Heart left ventricle (tissue), 16 donors: ENCODE data around the gene ZNF383. TPM values are rescaled to one million over a fixed set of nuclear protein-coding genes. Genes with fewer than 3 reads are reported as not detected.

Experiments
- ATAC-seq, 4 donors: fragments of 200-7000 bp; cut with Tn5 transposase; one replicate each; pipeline ENCODE4 v1.9.1; 2020 to 2022; ENCODE audit warnings: moderate library complexity in 4 of 4, mild to moderate bottlenecking in 3 of 4, moderate number of reproducible peaks in 1 of 4
- DNase-seq, 5 donors: peaks; one replicate each; pipeline ENCODE4 v3.0.0-alpha.2; 2020
- H3K27ac ChIP-seq, 12 donors: fragments of 200-600 bp; sonication (generic) in 4 of 12; one replicate each; pipeline versions ENCODE4 v1.5.0 to v1.8.0; 2016 to 2022; ENCODE audit warnings: mild to moderate bottlenecking in 2 of 12
- H3K27me3 ChIP-seq, 9 donors: fragments of 200-600 bp; sonication (generic) in 2 of 9; one replicate each; pipeline versions ENCODE4 v1.5.1 to v1.8.0; 2016 to 2022; ENCODE audit warnings: mild to moderate bottlenecking in 3 of 9
- H3K36me3 ChIP-seq, 9 donors: fragments of 200-600 bp; sonication (generic) in 2 of 9; one replicate each; pipeline versions ENCODE4 v1.5.0 to v1.8.0; 2018 to 2022; ENCODE audit warnings: mild to moderate bottlenecking in 2 of 9
- H3K4me1 ChIP-seq, 12 donors: fragments of 200-600 bp; sonication (generic) in 4 of 12; one replicate each; pipeline versions ENCODE4 v1.5.0 to v1.8.0; 2016 to 2022; ENCODE audit warnings: mild to moderate bottlenecking in 3 of 12
- H3K4me3 ChIP-seq, 12 donors: fragments of 200-600 bp; sonication (generic) in 4 of 12; one replicate each; pipeline versions ENCODE4 v1.5.0 to v1.8.0; 2017 to 2022; ENCODE audit warnings: mild to moderate bottlenecking in 9 of 12, moderate library complexity in 4 of 12
- H3K9me3 ChIP-seq, 12 donors: fragments of 200-600 bp; sonication (generic) in 4 of 12; one replicate each; pipeline versions ENCODE4 v1.5.0 to v1.8.0; 2016 to 2022; ENCODE audit warnings: mild to moderate bottlenecking in 1 of 12
- POLR2A ChIP-seq, 2 donors: fragments of 450-650 bp; IDR thresholded peaks; one replicate each; pipeline ENCODE4 v1.6.1; 2017; ENCODE audit warnings: antibody characterized with exemption in 2 of 2, mild to moderate bottlenecking in 2 of 2, moderate library complexity in 2 of 2
- WGBS, 4 donors: extraction: QIAGEN DNeasy Blood & Tissue Kit in 2 of 4; methylation state at CpG; one replicate each; pipeline versions ENCODE4 v1.1.5 to v1.1.7; 2013 to 2018; 5-methylcytosine and 5-hydroxymethylcytosine counted together
- intact Hi-C, 10 donors: fragments of 100-400 bp; cut with DNase I; formaldehyde crosslinking; loops; one replicate each; pipeline versions ENCODE4 v1.11.1 to v1.14.2; 2022
- polyA plus RNA-seq, 2 donors: library from polyadenylated mRNA; stranded (reverse); fragments of 200-250 nt; gene quantifications; one replicate each; pipeline ENCODE4 v1.2.3, GENCODE V29; 2013
- total RNA-seq, 9 donors: library from RNA; depleted of rRNA in 2 of 9; stranded (reverse); fragments of >200 nt in 2 of 9; fragmentation: NEBNext Ultra II Directional in 3 of 9; extraction: Animal tissue kit (Norgen Biotek cat#: 25700) in 3 of 9; gene quantifications; one replicate each; pipeline versions ENCODE4 v1.1.0 to v1.2.4, GENCODE V29; 2016 to 2023
- TF ChIP-seq, protein P1 (sequence below), 12 donors: fragments of 200-600 bp; sonication (generic) in 4 of 12; IDR thresholded peaks; one replicate each; pipeline versions ENCODE4 v1.5.0 to v1.8.0; 2018 to 2022; ENCODE audit warnings: antibody characterized with exemption in 12 of 12, mild to moderate bottlenecking in 5 of 12
- donor health status: ischemic (EF 13 %, LVEDD 7.1; RV severe dilation, severe dysfunction).
- donor health status: healthy with polysubstance abuse.
- donor health status: DM: no; HTN: yes; CAD: no.
- donor health status: DM: no; HTN: no; CAD: no.
- donor health status: ischemic (EF 25% LVEDD 6.9; RV normal size, moderate dysfunction).
- donor health status: ischemic (EF 25% LVEDD 5.7; RV mildly dilated, moderate dysfunction).
- donor health status: healthy.
- donor health status: DM: yes; HTN: yes; CAD: no.
- donor health status: ischemic (EF 35%, LVEDD 5.7; RV mildly dilated, moderate dysfunction).
- donor health status: nonischemic (EF 11% LVEDD 7.7; RV severe dilation, severe dysfunction).
- donor health status: DM: yes; HTN: yes; CAD: no.
- donor health status: PGD.
- donor health status: ischemic (EF 29% LVEDD 5.4; RV normal size, mild dysfunction).
- donor health status: nonischemic (EF 23%, LVEDD 6.1; RV moderate dilation, normal function).

ZNF383 gene
- total and polyA plus RNA-seq, 11 donors: 4.2 to 13.8 (median 8.6) TPM

DNA sequence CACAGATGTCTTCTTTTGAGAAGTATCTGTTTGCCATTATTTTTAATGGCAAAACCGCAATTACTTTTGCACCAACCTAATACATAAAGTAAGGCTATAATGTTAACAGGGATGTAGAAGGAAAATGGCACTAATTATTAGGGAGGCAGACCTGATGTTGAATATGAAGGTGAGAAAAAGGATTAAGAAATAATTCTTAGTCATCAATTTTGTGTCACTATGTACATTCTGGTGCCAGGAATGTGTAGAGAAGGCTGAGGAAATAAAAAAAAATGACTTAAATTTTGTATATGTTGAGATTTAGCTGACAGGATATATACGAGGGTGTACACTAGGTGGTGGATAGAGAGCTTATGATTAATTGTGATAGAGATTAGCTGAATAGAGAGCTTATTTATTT, 20.2 kb upstream of the ZNF383 start:
- H3K36me3 ChIP-seq: peaks cover 4 to 98% (median 58%) of the 10 kb centered on the region in 9 donors
- TF ChIP-seq, protein P1, sequence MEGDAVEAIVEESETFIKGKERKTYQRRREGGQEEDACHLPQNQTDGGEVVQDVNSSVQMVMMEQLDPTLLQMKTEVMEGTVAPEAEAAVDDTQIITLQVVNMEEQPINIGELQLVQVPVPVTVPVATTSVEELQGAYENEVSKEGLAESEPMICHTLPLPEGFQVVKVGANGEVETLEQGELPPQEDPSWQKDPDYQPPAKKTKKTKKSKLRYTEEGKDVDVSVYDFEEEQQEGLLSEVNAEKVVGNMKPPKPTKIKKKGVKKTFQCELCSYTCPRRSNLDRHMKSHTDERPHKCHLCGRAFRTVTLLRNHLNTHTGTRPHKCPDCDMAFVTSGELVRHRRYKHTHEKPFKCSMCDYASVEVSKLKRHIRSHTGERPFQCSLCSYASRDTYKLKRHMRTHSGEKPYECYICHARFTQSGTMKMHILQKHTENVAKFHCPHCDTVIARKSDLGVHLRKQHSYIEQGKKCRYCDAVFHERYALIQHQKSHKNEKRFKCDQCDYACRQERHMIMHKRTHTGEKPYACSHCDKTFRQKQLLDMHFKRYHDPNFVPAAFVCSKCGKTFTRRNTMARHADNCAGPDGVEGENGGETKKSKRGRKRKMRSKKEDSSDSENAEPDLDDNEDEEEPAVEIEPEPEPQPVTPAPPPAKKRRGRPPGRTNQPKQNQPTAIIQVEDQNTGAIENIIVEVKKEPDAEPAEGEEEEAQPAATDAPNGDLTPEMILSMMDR (IDR thresholded peaks at IDR 0.05): no peak
- no peak for TF ChIP-seq POLR2A (IDR thresholded peaks at IDR 0.05)
- ATAC-seq (no peak), DNase-seq (no peak)
- 91 to 96% (median 92%) methylated on average over 2 of the region's 2 CpGs for WGBS, 4 donors
- peaks cover 0 to 66% (median 20%) of the 10 kb centered on the region in 12 donors for H3K9me3 ChIP-seq
- H3K27me3 ChIP-seq: no peaks in the 10 kb centered on the region
- intact Hi-C loops: no loop called here
- no peaks in the 10 kb centered on the region for H3K4me1 ChIP-seq
- no peak overlapping the region for H3K27ac ChIP-seq
- no peak overlapping the region for H3K4me3 ChIP-seq

- 0 to 1% (median 0%) methylated on average over 7 of the region's 7 CpGs for WGBS, 4 donors
Measured at GRCh38 chr19:37217480-37217774, 587 bp upstream of the ZNF383 start.

DNA sequence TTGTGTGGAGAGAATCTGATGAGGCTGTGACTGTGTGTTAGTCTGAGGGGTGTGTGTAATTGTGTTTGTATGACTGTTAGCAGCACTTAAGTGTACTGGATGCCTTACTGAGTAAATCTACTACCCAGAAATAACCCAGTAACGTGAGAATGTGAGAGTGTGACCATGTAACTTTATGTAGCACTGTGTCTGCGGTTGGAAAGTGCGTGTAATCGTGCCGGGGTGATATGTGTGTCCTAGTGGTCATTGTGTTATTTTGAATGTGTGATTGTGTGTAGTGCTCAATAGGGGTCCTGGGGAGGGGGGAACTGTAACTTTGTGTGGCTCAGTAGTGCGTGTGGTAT, 550 bp downstream of the ZNF383 start:
- TF ChIP-seq POLR2A (IDR thresholded peaks at IDR 0.05): no peak
- TF ChIP-seq, protein P1 (IDR thresholded peaks at IDR 0.05): no peak
- Histone ChIP-seq H3K27ac (peak overlapping the region; percentile 89 to 98 (median 94)), H3K27me3 (no peaks in the 10 kb centered on the region), H3K9me3 (peaks cover 0 to 17% (median 0%) of the 10 kb centered on the region in 12 donors), H3K36me3 (peaks cover 0 to 33% (median 23%) of the 10 kb centered on the region in 9 donors), H3K4me1 (peaks cover 0 to 26% (median 9%) of the 10 kb centered on the region in 12 donors), H3K4me3 (peak overlapping the region; percentile 65 to 89 (median 78))
- 13 to 22% (median 16%) methylated on average over 6 of the region's 6 CpGs for WGBS, 4 donors
- DNase-seq (no peak), ATAC-seq (peak; percentile 5 to 49 (median 20))
- intact Hi-C loops: loop anchor here in 7 of 10 donors (2.0 to 10.0 kb wide), 11 partner anchors 46 to 364 kb away; partner anchors contain the start of genes ZNF585A (in 4 of the 7), ZNF569 (in 2 of the 7), ZNF570 (in 2 of the 7) and ZNF345 (in 1 of the 7)

More at GRCh38 chr19:37217480-37217774, 587 bp upstream of the ZNF383 start:
- Histone ChIP-seq H3K27ac (peak overlapping the region; percentile 89 to 98 (median 94)), H3K36me3 (peaks cover 0 to 25% (median 19%) of the 10 kb centered on the region in 9 donors), H3K9me3 (peaks cover 0 to 6% (median 0%) of the 10 kb centered on the region in 12 donors), H3K4me1 (peaks cover 0 to 26% (median 9%) of the 10 kb centered on the region in 12 donors), H3K27me3 (no peaks in the 10 kb centered on the region), H3K4me3 (peak overlapping the region; percentile 65 to 89 (median 78))
- DNase-seq (no peak), ATAC-seq (no peak)
- intact Hi-C loops: loop anchor here in 7 of 10 donors (5.0 to 10.0 kb wide), 10 partner anchors 45 to 363 kb away; partner anchors contain the start of genes ZNF569 (in 2 of the 7), ZNF570 (in 2 of the 7), ZNF585A (in 2 of the 7) and ZNF345 (in 1 of the 7)
- no peak for TF ChIP-seq POLR2A (IDR thresholded peaks at IDR 0.05)
- TF ChIP-seq, protein P1 (IDR thresholded peaks at IDR 0.05): no peak

DNA sequence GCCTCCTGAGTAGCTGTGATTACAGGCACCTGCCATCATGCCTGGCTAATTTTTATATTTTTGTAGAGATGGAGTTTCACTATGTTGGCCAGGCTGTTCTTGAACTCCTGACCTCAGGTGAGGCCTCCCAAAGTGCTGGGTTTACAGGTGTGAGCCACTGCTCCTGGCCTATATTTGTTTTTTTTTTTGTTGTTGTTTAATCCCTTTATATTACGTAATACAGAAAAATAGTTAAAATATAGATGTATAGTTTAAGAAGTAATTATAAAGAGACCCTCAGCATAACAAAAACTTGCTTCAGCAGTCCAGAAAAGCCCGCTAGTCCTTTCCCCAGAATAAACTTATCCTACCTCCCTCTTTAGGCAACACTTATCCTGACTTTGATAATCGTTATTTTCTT, 2.4 kb downstream of the ZNF383 start:
- Histone ChIP-seq H3K9me3 (peaks cover 0 to 27% (median 0%) of the 10 kb centered on the region in 12 donors), H3K4me1 (peaks cover 0 to 26% (median 9%) of the 10 kb centered on the region in 12 donors), H3K36me3 (peaks cover 0 to 44% (median 31%) of the 10 kb centered on the region in 9 donors), H3K27ac (no peak overlapping the region), H3K4me3 (no peak overlapping the region), H3K27me3 (no peaks in the 10 kb centered on the region)
- TF ChIP-seq POLR2A (IDR thresholded peaks at IDR 0.05): no peak
- TF ChIP-seq, protein P1 (IDR thresholded peaks at IDR 0.05): no peak
- intact Hi-C loops: loop anchor here in 2 of 10 donors (5.0 to 10.0 kb wide), 2 partner anchors 154 to 243 kb away; partner anchors contain the start of gene ZNF527 (in 1 of the 2)
- 90 to 93% (median 92%) methylated on average over 3 of the region's 3 CpGs for WGBS, 4 donors
- no peak for DNase-seq
- ATAC-seq: no peak
